B cell (primary cell): ENCODE results near the gene SOHLH1. TPM values are rescaled to one million over a fixed set of nuclear protein-coding genes. Genes with fewer than 3 reads are reported as not detected.

Experiments
- ATAC-seq: fragments of 200-7000 bp; cut with Tn5 transposase; one replicate; pipeline ENCODE4 v1.10.0; 2021; ENCODE audit warnings: low read depth, mild to moderate bottlenecking, moderate number of reproducible peaks, moderate library complexity
- CTCF ChIA-PET: fragments of 350-600 bp; sonication (Branson Sonifier 250); formaldehyde crosslinking; loops from one replicate; lab custom pipeline; 2021; ENCODE audit warnings: antibody characterized with exemption, inconsistent platforms; lab: Charles Lee
- POLR2A ChIA-PET: fragments of 350-600 bp; sonication (Branson Sonifier 250); formaldehyde crosslinking; loops from one replicate; lab custom pipeline; 2021; ENCODE audit warnings: antibody characterized with exemption; lab: Charles Lee
- DNase-seq: peaks from one replicate; pipeline ENCODE4 v3.0.0; 2013
- H2AFZ ChIP-seq: 2 replicates; pipeline ENCODE4 v1.6.1; 2012; ENCODE audit warnings: mild to moderate bottlenecking, low read depth, low read length; ENCODE audit not compliant: insufficient read depth, poor library complexity, severe bottlenecking
- H3K27ac ChIP-seq, 2 donors: 1 replicate in 1 of 2; 2 replicates in 1 of 2; pipeline ENCODE4 v1.5.1; 2012 to 2013; ENCODE audit warnings: low read length in 2 of 2, mild to moderate bottlenecking in 2 of 2, moderate library complexity in 1 of 2
- H3K27me3 ChIP-seq, 4 experiments: fragments of 200-600 bp in 1 of 4; sonication (generic) in 1 of 4; replicated peaks in 1 of 4; 1 replicate in 2 of 4; 2 replicates in 2 of 4; pipeline versions ENCODE4 v1.6.1 to v1.7.0; 2013 to 2016; ENCODE audit warnings: low read length in 3 of 4, mild to moderate bottlenecking in 2 of 4, mixed read lengths in 1 of 4, moderate library complexity in 1 of 4; ENCODE audit not compliant: insufficient read depth in 4 of 4, control insufficient read depth in 3 of 4; ENCODE audit errors: control extremely low read depth in 1 of 4
- H3K36me3 ChIP-seq, 2 experiments: replicated peaks in 1 of 2; 1 replicate in 1 of 2; 2 replicates in 1 of 2; pipeline versions ENCODE4 v1.6.1 to v1.7.1; 2013; ENCODE audit warnings: low read length in 1 of 2; ENCODE audit not compliant: insufficient read depth in 2 of 2, control insufficient read depth in 1 of 2; ENCODE audit errors: control extremely low read depth in 1 of 2, extremely low read depth in 1 of 2
- H3K4me1 ChIP-seq, 2 donors: fragments of 200-600 bp in 1 of 2; sonication (generic) in 1 of 2; 1 replicate in 1 of 2; 2 replicates in 1 of 2; pipeline versions ENCODE4 v1.5.1 to v1.6.1; 2013 to 2017; ENCODE audit warnings: low read length in 2 of 2; ENCODE audit not compliant: control insufficient read depth in 2 of 2, insufficient read depth in 2 of 2
- H3K4me2 ChIP-seq: replicated peaks from 2 replicates; pipeline ENCODE3; 2012; ENCODE audit warnings: mild to moderate bottlenecking, low read depth, low read length; ENCODE audit not compliant: poor library complexity, severe bottlenecking
- H3K4me3 ChIP-seq, 5 experiments: fragments of 200-600 bp in 1 of 5; sonication (generic) in 1 of 5; 1 replicate in 3 of 5; 2 replicates in 2 of 5; pipeline versions ENCODE4 v1.5.1 to v1.7.0; 2011 to 2016; ENCODE audit warnings: low read length in 4 of 5, mild to moderate bottlenecking in 4 of 5, low read depth in 2 of 5, control low read depth in 1 of 5, moderate library complexity in 1 of 5; ENCODE audit not compliant: insufficient read depth in 1 of 5; ENCODE audit errors: control extremely low read depth in 1 of 5, extremely low read depth in 1 of 5
- H3K79me2 ChIP-seq: fragments of 200-600 bp; sonication (generic); one replicate; pipeline ENCODE4 v1.6.0; 2016; ENCODE audit warnings: low read length; ENCODE audit not compliant: control insufficient read depth, insufficient read depth
- H3K9ac ChIP-seq: fragments of 200-600 bp; sonication (generic); 2 replicates; pipeline ENCODE4 v1.6.1; 2017; ENCODE audit warnings: mild to moderate bottlenecking, low read length, moderate library complexity
- H3K9me3 ChIP-seq, 3 donors: one replicate each; pipeline versions ENCODE4 v1.6.1 to v1.7.1; 2013; ENCODE audit warnings: low read length in 2 of 3; ENCODE audit not compliant: control insufficient read depth in 2 of 3, insufficient read depth in 1 of 3; ENCODE audit errors: control extremely low read depth in 1 of 3
- H4K20me1 ChIP-seq: 2 replicates; pipeline ENCODE4 v1.6.0; 2012; ENCODE audit warnings: mild to moderate bottlenecking, low read length; ENCODE audit not compliant: insufficient read depth, control insufficient read depth, poor library complexity, severe bottlenecking
- H3K27ac Mint-ChIP-seq: one replicate; pipeline ENCODE4 v1.8.0; 2021; ENCODE audit warnings: mixed read lengths
- H3K27me3 Mint-ChIP-seq: one replicate; pipeline ENCODE4 v1.8.0; 2021; ENCODE audit warnings: mixed read lengths
- H3K4me1 Mint-ChIP-seq: one replicate; pipeline ENCODE4 v1.8.0; 2021; ENCODE audit warnings: mixed read lengths
- H3K4me3 Mint-ChIP-seq: one replicate; pipeline ENCODE4 v1.8.0; 2021; ENCODE audit warnings: mixed read lengths
- H3K9me3 Mint-ChIP-seq: one replicate; pipeline ENCODE4 v1.8.0; 2022; ENCODE audit warnings: mixed read lengths; ENCODE audit not compliant: insufficient read depth
- EZH2 ChIP-seq: IDR thresholded peaks from 2 replicates; pipeline ENCODE4 v1.6.1; 2012; ENCODE audit warnings: borderline replicate concordance, low read depth, mild to moderate bottlenecking, moderate library complexity, low read length; ENCODE audit not compliant: insufficient read depth, poor library complexity, severe bottlenecking
- WGBS: methylation state at CpG from one replicate; pipeline ENCODE4 v1.1.5; 2013; ENCODE audit warnings: missing lambda C conversion rate; ENCODE audit not compliant: insufficient coverage; 5-methylcytosine and 5-hydroxymethylcytosine counted together
- intact Hi-C: fragments of 100-400 bp; cut with micrococcal nuclease; formaldehyde crosslinking; loops from one replicate; pipeline ENCODE4 v1.10.0; 2022
- polyA plus RNA-seq: library from polyadenylated mRNA; depleted of rRNA; stranded (reverse); fragments of >200 nt; gene quantifications from 2 replicates; pipeline ENCODE4 v1.2.3, GENCODE V29; 2012
- total RNA-seq, 2 donors: library from RNA; stranded (reverse); fragments of 120-200 nt in 1 of 2; gene quantifications; 1 replicate in 1 of 2; 2 replicates in 1 of 2; pipeline versions ENCODE4 v1.2.3 to v1.2.4, GENCODE V29; 2013 to 2022
- TF ChIP-seq, protein P1 (sequence below): fragments of 200-600 bp; IDR thresholded peaks from one replicate; pipeline ENCODE4 v1.8.0; 2022; ENCODE audit warnings: antibody characterized with exemption, mild to moderate bottlenecking

SOHLH1 gene
- total and polyA plus RNA-seq, 2 donors (not counting 1 experiment from before 2014, with no cell fraction given), result not detected

DNA sequence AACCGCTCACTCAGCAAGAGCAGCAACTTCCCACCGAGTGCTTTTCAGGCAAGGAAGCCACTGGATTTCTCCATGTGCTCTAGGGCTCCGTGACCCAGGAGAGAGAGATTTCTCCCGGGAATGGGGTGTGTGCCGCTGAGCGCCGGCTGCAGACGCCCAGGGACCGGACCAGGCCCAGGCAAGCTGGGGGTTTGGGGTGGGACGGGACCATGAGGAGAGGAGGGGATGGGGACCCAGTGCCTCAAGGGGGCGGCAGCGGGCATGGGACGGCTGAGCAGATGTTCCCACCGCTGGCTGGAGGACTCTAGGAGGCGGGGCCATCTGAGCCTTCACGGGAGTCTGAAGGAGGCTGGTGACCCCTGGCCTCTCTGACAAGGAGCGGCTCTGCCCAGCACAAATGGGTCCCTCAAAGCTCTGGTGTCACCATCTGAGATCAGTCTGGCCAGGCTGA lies 27.7 kb downstream of the SOHLH1 start:
- DNase-seq, result no peak
- H3K9me3 ChIP-seq, result peaks cover 0 to 13% (median 0%) of the 10 kb centered on the region in 3 donors
- no peak overlapping the region for H3K27ac ChIP-seq
- TF ChIP-seq, protein P1, sequence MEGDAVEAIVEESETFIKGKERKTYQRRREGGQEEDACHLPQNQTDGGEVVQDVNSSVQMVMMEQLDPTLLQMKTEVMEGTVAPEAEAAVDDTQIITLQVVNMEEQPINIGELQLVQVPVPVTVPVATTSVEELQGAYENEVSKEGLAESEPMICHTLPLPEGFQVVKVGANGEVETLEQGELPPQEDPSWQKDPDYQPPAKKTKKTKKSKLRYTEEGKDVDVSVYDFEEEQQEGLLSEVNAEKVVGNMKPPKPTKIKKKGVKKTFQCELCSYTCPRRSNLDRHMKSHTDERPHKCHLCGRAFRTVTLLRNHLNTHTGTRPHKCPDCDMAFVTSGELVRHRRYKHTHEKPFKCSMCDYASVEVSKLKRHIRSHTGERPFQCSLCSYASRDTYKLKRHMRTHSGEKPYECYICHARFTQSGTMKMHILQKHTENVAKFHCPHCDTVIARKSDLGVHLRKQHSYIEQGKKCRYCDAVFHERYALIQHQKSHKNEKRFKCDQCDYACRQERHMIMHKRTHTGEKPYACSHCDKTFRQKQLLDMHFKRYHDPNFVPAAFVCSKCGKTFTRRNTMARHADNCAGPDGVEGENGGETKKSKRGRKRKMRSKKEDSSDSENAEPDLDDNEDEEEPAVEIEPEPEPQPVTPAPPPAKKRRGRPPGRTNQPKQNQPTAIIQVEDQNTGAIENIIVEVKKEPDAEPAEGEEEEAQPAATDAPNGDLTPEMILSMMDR, result no peak
- no peak for TF ChIP-seq EZH2
- H3K4me1 Mint-ChIP-seq, result no peaks in the 10 kb centered on the region
- no peak overlapping the region for H2AFZ ChIP-seq
- H3K27me3 ChIP-seq, result no peaks in the 10 kb centered on the region
- no peak overlapping the region for H3K4me2 ChIP-seq
- ATAC-seq, result no peak
- CTCF ChIA-PET, result no interaction called here
- H4K20me1 ChIP-seq, result no peaks in the 10 kb centered on the region
- peaks cover 3% of the 10 kb centered on the region for H3K27me3 Mint-ChIP-seq
- H3K36me3 ChIP-seq, result no peaks in the 10 kb centered on the region
- no peak overlapping the region for H3K4me3 ChIP-seq
- H3K27ac Mint-ChIP-seq, result no peak overlapping the region
- H3K9me3 Mint-ChIP-seq, result peaks cover 3% of the 10 kb centered on the region
- no peaks in the 10 kb centered on the region for H3K79me2 ChIP-seq
- H3K4me1 ChIP-seq, result no peaks in the 10 kb centered on the region
- no peak overlapping the region for H3K4me3 Mint-ChIP-seq
- 55% methylated on average over 13 of the region's 17 CpGs for WGBS
- intact Hi-C loops, result no loop called here
- POLR2A ChIA-PET, result no interaction called here
- H3K9ac ChIP-seq, result no peak overlapping the region

DNA sequence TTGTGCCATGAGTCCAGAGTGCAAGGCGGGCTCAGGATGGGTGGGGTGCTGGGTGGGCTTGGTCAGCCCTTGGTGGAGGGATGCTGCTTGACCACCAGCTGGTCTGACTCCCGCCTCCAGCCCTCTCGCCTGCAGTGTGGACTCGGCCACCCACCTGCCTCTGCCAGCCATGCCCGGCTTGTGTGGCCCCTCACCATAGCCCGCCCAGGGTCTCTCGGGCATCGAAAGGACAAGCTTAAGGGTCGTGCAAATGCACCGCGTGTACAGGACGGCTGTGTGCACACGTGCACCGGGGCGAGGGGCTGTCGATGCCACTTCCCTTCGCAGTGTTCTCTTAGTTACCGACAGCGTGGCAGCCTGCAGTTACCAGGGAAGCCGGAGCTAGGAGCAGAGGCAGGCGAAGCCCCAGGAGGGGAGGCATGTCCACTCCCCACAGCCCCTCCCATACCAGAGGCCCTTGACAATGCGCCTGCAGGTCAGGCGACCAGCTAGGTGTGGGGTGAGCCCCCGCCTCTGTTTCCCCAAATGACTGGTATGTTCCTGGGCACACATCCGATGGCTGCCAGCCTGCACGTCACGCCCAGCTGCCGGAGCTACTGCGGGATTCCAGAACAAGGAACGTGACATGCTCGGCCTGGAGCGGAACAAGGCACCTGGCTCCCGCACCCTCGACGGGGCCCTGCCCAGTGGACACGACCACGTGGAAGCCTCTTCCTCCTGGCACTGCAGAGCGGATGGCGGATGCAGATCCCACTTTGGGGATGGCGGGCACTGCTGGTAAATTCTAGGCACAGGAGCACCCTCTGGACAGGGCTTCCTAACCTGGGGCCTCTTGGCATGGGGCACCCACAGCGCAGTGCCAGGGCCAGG lies 28.3 kb downstream of the SOHLH1 start:
- Histone ChIP-seq H3K27me3 (no peaks in the 10 kb centered on the region), H3K36me3 (no peaks in the 10 kb centered on the region), H3K79me2 (no peaks in the 10 kb centered on the region), H3K9me3 (peaks cover 0 to 13% (median 0%) of the 10 kb centered on the region in 3 donors), H3K4me2 (no peak overlapping the region), H3K4me3 (no peak overlapping the region), H3K9ac (no peak overlapping the region), H3K27ac (no peak overlapping the region), H3K4me1 (no peaks in the 10 kb centered on the region), H4K20me1 (no peaks in the 10 kb centered on the region), H2AFZ (no peak overlapping the region)
- intact Hi-C loops, result no loop called here
- ATAC-seq (no peak), DNase-seq (no peak)
- ChIA-PET POLR2A (no interaction called here), CTCF (no interaction called here)
- 92% methylated on average over 39 of the region's 41 CpGs for WGBS
- no peaks in the 10 kb centered on the region for H3K4me1 Mint-ChIP-seq
- H3K27me3 Mint-ChIP-seq, result peaks cover 3% of the 10 kb centered on the region
- no peak for TF ChIP-seq EZH2
- TF ChIP-seq, protein P1, result no peak
- no peak overlapping the region for H3K4me3 Mint-ChIP-seq
- H3K27ac Mint-ChIP-seq, result no peak overlapping the region
- H3K9me3 Mint-ChIP-seq, result peaks cover 3% of the 10 kb centered on the region
